SK-N-SH (cell line): Measurements from ENCODE around the gene UBASH3B. TPM values are rescaled to one million over a fixed set of nuclear protein-coding genes. Genes with fewer than 3 reads are reported as not detected.

Experiments used
- CTCF ChIA-PET: fragments of 300-600, 350-600 bp; formaldehyde crosslinking; extraction: SDS; loops from one replicate; lab custom pipeline; 2021; lab: Yijun Ruan, JAX
- POLR2A ChIA-PET: fragments of 350-600 bp; sonication (Branson Sonifier 250); formaldehyde crosslinking; extraction: SDS; loops from one replicate; lab custom pipeline; 2020; ENCODE audit warnings: antibody characterized with exemption, inconsistent platforms; lab: Yijun Ruan, JAX
- DNase-seq: peaks from one replicate; pipeline ENCODE4 v3.0.0; 2012
- H2AFZ ChIP-seq: fragments of 200-600 bp; sonication (generic); 2 replicates; pipeline ENCODE4 v1.8.1; 2016; ENCODE audit warnings: antibody characterized with exemption, mild to moderate bottlenecking, low read depth
- H3F3A ChIP-seq: fragments of 200-600 bp; sonication (generic); replicated peaks from 2 replicates; pipeline ENCODE3; 2016; ENCODE audit warnings: antibody characterized with exemption, mild to moderate bottlenecking; ENCODE audit not compliant: insufficient read depth
- H3K27ac ChIP-seq, 2 experiments: fragments of 200-500 bp in 1 of 2; fragments of 200-600 bp in 1 of 2; sonication (Bioruptor generic) in 1 of 2; sonication (generic), shearing (Covaris generic) in 1 of 2; 2 replicates each; pipeline versions ENCODE4 v1.5.1 to v1.6.1; 2014 to 2016; ENCODE audit warnings: low read depth in 2 of 2, inconsistent platforms in 1 of 2, low read length in 1 of 2, mild to moderate bottlenecking in 1 of 2, mixed read lengths in 1 of 2
- H3K27me3 ChIP-seq: fragments of 200-600 bp; sonication (generic), shearing (Covaris generic); 2 replicates; pipeline ENCODE4 v1.6.1; 2016; ENCODE audit warnings: mixed run types; ENCODE audit not compliant: insufficient read depth
- H3K36me3 ChIP-seq, 2 experiments: fragments of 200-500 bp in 1 of 2; fragments of 200-600 bp in 1 of 2; sonication (Bioruptor generic) in 1 of 2; sonication (generic) in 1 of 2; replicated peaks in 1 of 2; 2 replicates each; pipeline versions ENCODE3 to v1.5.1; 2014 to 2016; ENCODE audit warnings: low read length in 1 of 2, mild to moderate bottlenecking in 1 of 2; ENCODE audit not compliant: insufficient read depth in 2 of 2, control insufficient read depth in 1 of 2
- H3K4me1 ChIP-seq, 2 experiments: fragments of 200-500 bp in 1 of 2; fragments of 200-600 bp in 1 of 2; sonication (Bioruptor generic) in 1 of 2; sonication (generic), shearing (Covaris generic) in 1 of 2; 2 replicates each; pipeline versions ENCODE4 v1.5.1 to v1.6.1; 2014 to 2016; ENCODE audit warnings: low read depth in 1 of 2, low read length in 1 of 2, mixed run types in 1 of 2; ENCODE audit not compliant: insufficient read depth in 2 of 2, control insufficient read depth in 1 of 2
- H3K4me2 ChIP-seq: fragments of 200-600 bp; sonication (generic), shearing (Covaris generic); 2 replicates; pipeline ENCODE4 v1.6.1; 2017; ENCODE audit warnings: mixed run types
- H3K4me3 ChIP-seq, 2 experiments: fragments of 200-500 bp in 1 of 2; fragments of 200-600 bp in 1 of 2; sonication (Bioruptor generic) in 1 of 2; sonication (generic), shearing (Covaris generic) in 1 of 2; 2 replicates each; pipeline versions ENCODE4 v1.5.1 to v1.8.1; 2014 to 2016; ENCODE audit warnings: low read depth in 2 of 2, inconsistent platforms in 1 of 2, low read length in 1 of 2, mild to moderate bottlenecking in 1 of 2, mixed read lengths in 1 of 2, moderate library complexity in 1 of 2
- H3K79me2 ChIP-seq: fragments of 200-600 bp; sonication (generic); 2 replicates; pipeline ENCODE4 v1.8.1; 2017; ENCODE audit warnings: mild to moderate bottlenecking; ENCODE audit not compliant: insufficient read depth
- H3K9ac ChIP-seq: fragments of 200-600 bp; sonication (generic); 2 replicates; pipeline ENCODE4 v1.6.1; 2017; ENCODE audit warnings: mixed run types
- H3K9me2 ChIP-seq: fragments of 200-600 bp; sonication (generic); 2 replicates; pipeline ENCODE4 v1.6.1; 2017; ENCODE audit warnings: mixed run types
- H3K9me3 ChIP-seq: fragments of 200-600 bp; sonication (generic); 2 replicates; pipeline ENCODE4 v1.6.1; 2017; ENCODE audit warnings: mixed run types, mild to moderate bottlenecking, moderate library complexity
- H4K20me1 ChIP-seq: fragments of 200-600 bp; sonication (generic); 2 replicates; pipeline ENCODE4 v1.6.1; 2017; ENCODE audit warnings: mild to moderate bottlenecking, mixed run types; ENCODE audit not compliant: insufficient read depth
- CHD2 ChIP-seq: fragments of 150-350 bp; IDR thresholded peaks from 2 replicates; pipeline ENCODE4 v1.6.1; 2018; ENCODE audit warnings: low read length; ENCODE audit not compliant: partially characterized antibody
- EP300 ChIP-seq, 2 experiments: IDR thresholded peaks; 2 replicates each; pipeline versions ENCODE4 v1.4.0 to v1.6.1; 2012; ENCODE audit warnings: borderline replicate concordance in 1 of 2, low read depth in 1 of 2, low read length in 1 of 2
- EZH2phosphoT487 ChIP-seq: fragments of 200-600 bp; sonication (generic); IDR thresholded peaks from 2 replicates; pipeline ENCODE4 v1.6.1; 2017; ENCODE audit warnings: low read depth, mixed run types, mild to moderate bottlenecking, antibody characterized with exemption, moderate library complexity, borderline replicate concordance
- FOSL2 ChIP-seq: IDR thresholded peaks from 2 replicates; pipeline ENCODE4 v1.4.0; 2012; ENCODE audit warnings: low read depth, mild to moderate bottlenecking, moderate library complexity, borderline replicate concordance
- FOXJ3 ChIP-seq: sonication (generic); formaldehyde crosslinking; IDR thresholded peaks from 2 replicates; pipeline ENCODE4 v1.5.1; 2020; ENCODE audit warnings: mild to moderate bottlenecking, missing genetic modification reagents
- GABPA ChIP-seq: IDR thresholded peaks from 2 replicates; pipeline ENCODE4 v1.4.0; 2012; ENCODE audit warnings: low read depth, mild to moderate bottlenecking
- GATA2 ChIP-seq: sonication (generic); formaldehyde crosslinking; IDR thresholded peaks from 2 replicates; pipeline ENCODE4 v1.5.0; 2020; ENCODE audit warnings: mild to moderate bottlenecking, missing genetic modification reagents
- IRF3 ChIP-seq: fragments of 150-350 bp; IDR thresholded peaks from 2 replicates; pipeline ENCODE4 v1.6.1; 2016; ENCODE audit warnings: mild to moderate bottlenecking, low read depth, low read length
- JUND ChIP-seq: IDR thresholded peaks from 2 replicates; pipeline ENCODE4 v1.4.0; 2012
- MEF2A ChIP-seq: IDR thresholded peaks from 2 replicates; pipeline ENCODE4 v1.4.0; 2012; ENCODE audit warnings: low read depth, borderline replicate concordance
- NRF1 ChIP-seq: IDR thresholded peaks from 2 replicates; pipeline ENCODE4 v1.6.1; 2012; ENCODE audit warnings: low read depth, mild to moderate bottlenecking, low read length
- POLR2AphosphoS5 ChIP-seq: IDR thresholded peaks from 2 replicates; pipeline ENCODE4 v1.6.1; 2012; ENCODE audit warnings: low read depth, low read length
- RCOR1 ChIP-seq: fragments of 150-350 bp; IDR thresholded peaks from 2 replicates; pipeline ENCODE4 v1.6.1; 2017; ENCODE audit warnings: antibody characterized with exemption, low read length
- RFX5 ChIP-seq: IDR thresholded peaks from 2 replicates; pipeline ENCODE4 v1.6.1; 2012; ENCODE audit warnings: mild to moderate bottlenecking, improper control_type of control experiment, low read length
- SIN3A ChIP-seq: IDR thresholded peaks from 2 replicates; pipeline ENCODE4 v1.6.1; 2012; ENCODE audit warnings: low read depth, mild to moderate bottlenecking, low read length, moderate library complexity, borderline replicate concordance
- SMC3 ChIP-seq: IDR thresholded peaks from 2 replicates; pipeline ENCODE4 v1.6.1; 2012; ENCODE audit warnings: low read depth, low read length, improper control_type of control experiment
- TAF1 ChIP-seq: IDR thresholded peaks from 2 replicates; pipeline ENCODE4 v1.6.1; 2012; ENCODE audit warnings: low read depth, mild to moderate bottlenecking, low read length, moderate library complexity, borderline replicate concordance
- TEAD4 ChIP-seq: IDR thresholded peaks from 2 replicates; pipeline ENCODE4 v1.4.0; 2012; ENCODE audit warnings: mild to moderate bottlenecking, borderline replicate concordance; ENCODE audit not compliant: insufficient read depth
- YY1 ChIP-seq: IDR thresholded peaks from 2 replicates; pipeline ENCODE4 v1.4.0; 2012; ENCODE audit warnings: low read depth, mild to moderate bottlenecking
- WGBS: methylation state at CpG from one replicate; pipeline ENCODE4 v1.1.6; 2017; ENCODE audit warnings: low lambda C conversion rate; 5-methylcytosine and 5-hydroxymethylcytosine counted together
- polyA plus RNA-seq, 3 experiments: library from polyadenylated mRNA; depleted of rRNA; stranded (reverse); fragments of >200 nt; gene quantifications; 2 replicates each; pipeline ENCODE4 v1.2.3, GENCODE V29; 2012
- TF ChIP-seq, protein P1 (sequence below): IDR thresholded peaks from 2 replicates; pipeline ENCODE4 v1.4.0; 2012; ENCODE audit warnings: low read depth
- TF ChIP-seq, protein P2 (sequence below): fragments of 150-350 bp; IDR thresholded peaks from 2 replicates; pipeline ENCODE4 v1.6.1; 2017; ENCODE audit warnings: antibody characterized with exemption, low read length, low read depth, borderline replicate concordance
- TF ChIP-seq, protein P3 (sequence below): fragments of 200-600 bp; sonication (generic); IDR thresholded peaks from 2 replicates; pipeline ENCODE4 v1.6.1; 2017; ENCODE audit warnings: antibody characterized with exemption, mild to moderate bottlenecking, moderate library complexity

The UBASH3B gene
- polyA plus RNA-seq, 1 of the 3 experiments (the other 2 are of a cell fraction): 10.4 TPM

GRCh38 chr11:122754028-122754427 is 98.5 kb downstream of the UBASH3B start:
- WGBS: 83% methylated on average over 3 of the region's 3 CpGs
- Histone ChIP-seq H3K4me1 (peaks cover 15 to 19% of the 10 kb centered on the region in 2 experiments; a peak in 3 of 4 replicates), H3K36me3 (no peaks in the 10 kb centered on the region), H3F3A (peaks cover 3% of the 10 kb centered on the region), H3K79me2 (peaks cover 43% of the 10 kb centered on the region), H3K4me2 (no peak overlapping the region), H3K9ac (no peak overlapping the region), H3K4me3 (no peak overlapping the region), H3K9me2 (no peaks in the 10 kb centered on the region), H3K27me3 (no peaks in the 10 kb centered on the region), H3K27ac (no peak overlapping the region), H2AFZ (no peak overlapping the region), H3K9me3 (no peaks in the 10 kb centered on the region), H4K20me1 (no peaks in the 10 kb centered on the region; the same call in 1 of the 2 replicates)
- no peak for DNase-seq
- TF ChIP-seq POLR2AphosphoS5 (no peak), CHD2 (no peak), RFX5 (no peak), YY1 (no peak), SIN3A (no peak), RCOR1 (no peak), TEAD4 (no peak), NRF1 (no peak), FOSL2 (no peak), GATA2 (no peak)
- TF ChIP-seq, protein P1, sequence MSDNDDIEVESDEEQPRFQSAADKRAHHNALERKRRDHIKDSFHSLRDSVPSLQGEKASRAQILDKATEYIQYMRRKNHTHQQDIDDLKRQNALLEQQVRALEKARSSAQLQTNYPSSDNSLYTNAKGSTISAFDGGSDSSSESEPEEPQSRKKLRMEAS: no peak
- TF ChIP-seq, protein P2, sequence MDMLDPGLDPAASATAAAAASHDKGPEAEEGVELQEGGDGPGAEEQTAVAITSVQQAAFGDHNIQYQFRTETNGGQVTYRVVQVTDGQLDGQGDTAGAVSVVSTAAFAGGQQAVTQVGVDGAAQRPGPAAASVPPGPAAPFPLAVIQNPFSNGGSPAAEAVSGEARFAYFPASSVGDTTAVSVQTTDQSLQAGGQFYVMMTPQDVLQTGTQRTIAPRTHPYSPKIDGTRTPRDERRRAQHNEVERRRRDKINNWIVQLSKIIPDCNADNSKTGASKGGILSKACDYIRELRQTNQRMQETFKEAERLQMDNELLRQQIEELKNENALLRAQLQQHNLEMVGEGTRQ: no peak
- POLR2A ChIA-PET: no interaction called here
- CTCF ChIA-PET: interaction anchor here (0.9 to 6.2 kb wide), 8 partner anchors 27 to 174 kb away, joined by 3 to 34 read pairs (median 4); partner anchors contain the start of gene UBASH3B

DNA sequence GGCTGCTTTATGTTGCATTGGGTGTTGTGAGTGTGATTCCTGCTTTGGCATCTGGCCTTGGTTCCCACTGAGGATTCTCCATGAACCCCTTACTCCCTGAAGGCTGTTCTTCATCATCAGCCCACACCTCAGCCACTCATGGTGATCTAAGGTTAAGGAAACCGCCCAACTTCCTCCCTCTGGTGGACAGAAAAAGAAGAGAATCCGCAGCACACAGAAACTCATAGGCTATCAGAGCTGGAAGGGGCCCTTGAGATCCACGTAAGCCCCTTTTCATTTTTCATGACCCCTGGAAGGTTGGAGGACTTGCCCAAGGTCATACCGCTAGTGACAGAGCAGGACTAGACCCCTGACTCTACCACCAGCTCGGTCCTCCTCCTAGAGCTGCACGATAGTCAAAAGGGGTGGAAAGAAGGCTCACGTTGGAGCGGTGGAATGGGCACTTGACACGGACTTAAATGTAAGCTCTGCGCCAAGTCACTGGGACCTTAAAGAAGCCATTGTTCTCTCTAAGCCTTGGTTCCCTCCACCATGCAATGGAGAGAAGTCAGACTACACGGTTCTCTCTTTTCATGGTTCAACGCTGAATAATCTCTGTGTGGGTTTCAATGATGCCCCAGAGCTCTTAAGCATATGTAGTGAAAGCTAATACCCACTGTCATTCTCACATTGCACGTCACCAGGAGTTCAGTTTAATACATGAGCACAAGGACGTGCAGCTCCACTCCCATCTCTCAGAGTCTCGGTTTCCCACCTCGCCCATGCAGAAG is 99.2 kb downstream of the UBASH3B start:
- Histone ChIP-seq H3K4me2 (no peak overlapping the region), H3F3A (no peaks in the 10 kb centered on the region), H3K9me3 (no peaks in the 10 kb centered on the region), H3K27ac (no peak overlapping the region), H3K79me2 (peaks cover 44% of the 10 kb centered on the region), H4K20me1 (no peaks in the 10 kb centered on the region), H3K4me1 (peaks cover 14 to 19% of the 10 kb centered on the region in 2 experiments; a peak in 3 of 4 replicates), H3K4me3 (no peak overlapping the region), H3K9me2 (no peaks in the 10 kb centered on the region), H3K27me3 (no peaks in the 10 kb centered on the region), H2AFZ (no peak overlapping the region), H3K36me3 (no peaks in the 10 kb centered on the region), H3K9ac (no peak overlapping the region)
- CTCF ChIA-PET: interaction anchor here (0.8 to 6.2 kb wide), 14 partner anchors 9 to 184 kb away, joined by 3 to 34 read pairs (median 4); partner anchors contain the start of gene UBASH3B
- POLR2A ChIA-PET: no interaction called here
- WGBS: 96% methylated on average over 13 of the region's 16 CpGs
- no peak for DNase-seq
- TF ChIP-seq IRF3: no peak
- no peak for TF ChIP-seq EZH2phosphoT487
- TF ChIP-seq CHD2: no peak
- no peak for TF ChIP-seq SIN3A
- no peak for TF ChIP-seq MEF2A
- TF ChIP-seq RFX5: no peak
- TF ChIP-seq TAF1: no peak
- TF ChIP-seq FOSL2: no peak
- TF ChIP-seq JUND: no peak
- no peak for TF ChIP-seq EP300 (IDR thresholded peaks at IDR 0.05; ENCODE audit: borderline replicate concordance in 1 of 2, low read depth in 1 of 2, low read length in 1 of 2)
- TF ChIP-seq, protein P3, sequence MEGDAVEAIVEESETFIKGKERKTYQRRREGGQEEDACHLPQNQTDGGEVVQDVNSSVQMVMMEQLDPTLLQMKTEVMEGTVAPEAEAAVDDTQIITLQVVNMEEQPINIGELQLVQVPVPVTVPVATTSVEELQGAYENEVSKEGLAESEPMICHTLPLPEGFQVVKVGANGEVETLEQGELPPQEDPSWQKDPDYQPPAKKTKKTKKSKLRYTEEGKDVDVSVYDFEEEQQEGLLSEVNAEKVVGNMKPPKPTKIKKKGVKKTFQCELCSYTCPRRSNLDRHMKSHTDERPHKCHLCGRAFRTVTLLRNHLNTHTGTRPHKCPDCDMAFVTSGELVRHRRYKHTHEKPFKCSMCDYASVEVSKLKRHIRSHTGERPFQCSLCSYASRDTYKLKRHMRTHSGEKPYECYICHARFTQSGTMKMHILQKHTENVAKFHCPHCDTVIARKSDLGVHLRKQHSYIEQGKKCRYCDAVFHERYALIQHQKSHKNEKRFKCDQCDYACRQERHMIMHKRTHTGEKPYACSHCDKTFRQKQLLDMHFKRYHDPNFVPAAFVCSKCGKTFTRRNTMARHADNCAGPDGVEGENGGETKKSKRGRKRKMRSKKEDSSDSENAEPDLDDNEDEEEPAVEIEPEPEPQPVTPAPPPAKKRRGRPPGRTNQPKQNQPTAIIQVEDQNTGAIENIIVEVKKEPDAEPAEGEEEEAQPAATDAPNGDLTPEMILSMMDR: peak; percentile 56
- TF ChIP-seq, protein P1: no peak
- TF ChIP-seq GABPA: no peak
- no peak for TF ChIP-seq FOXJ3
- peak; percentile 31 for TF ChIP-seq SMC3
